Measurements from ENCODE around the gene NKAPD1. TPM values are rescaled to one million over a fixed set of nuclear protein-coding genes. Genes with fewer than 3 reads are reported as not detected.
A peak's percentile ranks its signal among the peaks of the same experiment; 100 is the strongest.

NKAPD1 gene
- polyA plus RNA-seq, 1 experiment = 23.2 TPM

DNA sequence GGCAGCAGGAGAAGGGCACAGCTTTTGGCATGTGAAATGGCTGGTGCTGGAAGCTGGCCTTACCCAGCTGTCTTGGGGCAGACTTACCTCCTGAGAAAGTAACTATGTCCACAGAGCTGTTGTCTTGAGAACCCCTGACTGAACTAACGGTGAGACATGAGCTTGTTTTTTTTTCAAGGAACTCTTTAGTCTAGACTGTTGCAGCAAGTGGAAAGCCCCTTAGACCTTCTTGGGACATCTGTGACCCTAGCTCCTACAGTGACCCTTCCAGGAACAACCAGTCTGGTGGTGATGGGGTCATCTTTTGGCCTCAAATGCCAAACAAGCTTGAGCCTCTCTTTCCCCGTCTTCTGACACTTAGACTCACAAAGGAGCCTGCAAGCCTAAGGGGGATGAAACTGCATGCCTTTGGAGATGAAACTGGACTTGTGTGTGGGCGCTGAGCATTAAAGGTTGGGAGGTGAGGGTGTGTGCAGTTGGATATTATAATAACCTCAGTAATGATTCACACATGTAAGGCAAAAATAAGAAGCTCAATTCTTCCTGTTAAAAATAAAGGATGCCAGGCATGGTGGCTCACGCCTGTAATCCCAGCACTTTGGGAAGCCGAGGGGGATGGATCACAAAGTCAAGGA, 48.0 kb downstream of the NKAPD1 start:
- Histone ChIP-seq H3K27ac (ENCODE audit: low read depth, low read length) (no peak overlapping the region), H3K4me3 (ENCODE audit: low read depth, low read length) (no peak overlapping the region), H3K9me3 (ENCODE audit: control insufficient read depth, insufficient read depth, low read length) (no peaks in the 10 kb centered on the region), H3K27me3 (ENCODE audit: control insufficient read depth, insufficient read depth, low read length) (no peaks in the 10 kb centered on the region)
- TF ChIP-seq, protein P1, sequence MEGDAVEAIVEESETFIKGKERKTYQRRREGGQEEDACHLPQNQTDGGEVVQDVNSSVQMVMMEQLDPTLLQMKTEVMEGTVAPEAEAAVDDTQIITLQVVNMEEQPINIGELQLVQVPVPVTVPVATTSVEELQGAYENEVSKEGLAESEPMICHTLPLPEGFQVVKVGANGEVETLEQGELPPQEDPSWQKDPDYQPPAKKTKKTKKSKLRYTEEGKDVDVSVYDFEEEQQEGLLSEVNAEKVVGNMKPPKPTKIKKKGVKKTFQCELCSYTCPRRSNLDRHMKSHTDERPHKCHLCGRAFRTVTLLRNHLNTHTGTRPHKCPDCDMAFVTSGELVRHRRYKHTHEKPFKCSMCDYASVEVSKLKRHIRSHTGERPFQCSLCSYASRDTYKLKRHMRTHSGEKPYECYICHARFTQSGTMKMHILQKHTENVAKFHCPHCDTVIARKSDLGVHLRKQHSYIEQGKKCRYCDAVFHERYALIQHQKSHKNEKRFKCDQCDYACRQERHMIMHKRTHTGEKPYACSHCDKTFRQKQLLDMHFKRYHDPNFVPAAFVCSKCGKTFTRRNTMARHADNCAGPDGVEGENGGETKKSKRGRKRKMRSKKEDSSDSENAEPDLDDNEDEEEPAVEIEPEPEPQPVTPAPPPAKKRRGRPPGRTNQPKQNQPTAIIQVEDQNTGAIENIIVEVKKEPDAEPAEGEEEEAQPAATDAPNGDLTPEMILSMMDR (IDR thresholded peaks at IDR 0.05; ENCODE audit: low read depth, low read length) = no peak
- ChIA-PET CTCF (interaction anchor here (0.6 to 4.9 kb wide), 2 partner anchors 9 to 98 kb away, joined by 3 to 61 read pairs; no protein-coding TSS in a partner anchor), POLR2A (interaction anchor here (1.3 kb wide), 1 partner anchor 36 kb away, joined by 3 read pairs; the partner anchor contains the start of genes SDHD and TIMM8B)
- DNase-seq (ENCODE audit: low read depth, low spot score) = no peak

DNA sequence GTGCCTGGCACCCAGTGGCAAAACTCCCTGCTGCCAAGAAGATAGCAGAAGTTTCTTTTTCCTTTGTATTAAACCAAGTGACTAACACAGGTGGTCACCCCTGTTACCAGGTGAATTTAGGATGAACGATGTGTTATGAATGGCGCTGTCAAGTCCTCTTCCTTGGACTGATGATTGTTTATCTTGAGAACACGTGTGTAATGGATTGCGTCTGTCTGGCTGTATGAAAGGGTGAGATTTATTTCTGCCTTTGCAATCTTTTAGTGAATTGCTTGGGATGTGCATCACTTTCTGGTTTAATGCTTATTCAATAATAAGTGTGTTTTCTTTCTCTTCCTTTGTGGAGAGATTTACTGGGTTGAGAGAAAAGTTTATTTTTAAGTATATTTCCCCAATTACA, 49.0 kb downstream of the NKAPD1 start:
- H3K27me3 ChIP-seq (ENCODE audit: control insufficient read depth, insufficient read depth, low read length) = no peaks in the 10 kb centered on the region
- no peaks in the 10 kb centered on the region for H3K9me3 ChIP-seq (ENCODE audit: control insufficient read depth, insufficient read depth, low read length)
- no peak for DNase-seq (ENCODE audit: low read depth, low spot score)
- H3K4me3 ChIP-seq (ENCODE audit: low read depth, low read length) = no peak overlapping the region
- ChIA-PET POLR2A (no interaction called here), CTCF (interaction anchor here (0.6 to 4.9 kb wide), 2 partner anchors 10 to 97 kb away, joined by 3 to 61 read pairs; no protein-coding TSS in a partner anchor)
- no peak overlapping the region for H3K27ac ChIP-seq (ENCODE audit: low read depth, low read length)
- TF ChIP-seq, protein P1 (IDR thresholded peaks at IDR 0.05; ENCODE audit: low read depth, low read length) = no peak

DNA sequence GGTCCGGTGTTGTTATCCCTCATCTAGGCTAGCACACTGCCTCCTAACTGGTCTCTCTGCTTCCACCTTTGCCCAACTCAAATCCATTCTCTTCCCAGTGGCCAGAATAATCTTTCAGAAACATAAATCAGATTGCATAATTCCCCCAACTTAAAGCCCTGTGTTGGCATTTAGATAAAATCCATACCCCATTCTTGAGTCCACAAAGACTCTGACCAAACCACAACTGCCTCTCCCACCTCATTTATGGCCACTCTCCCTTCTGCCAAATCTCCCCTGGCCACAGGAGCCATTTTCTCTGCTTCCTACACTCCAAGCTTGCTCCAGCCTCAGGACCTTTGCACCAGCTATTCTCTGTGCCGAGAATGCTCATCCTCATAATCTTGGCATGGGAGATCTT, 53.0 kb downstream of the NKAPD1 start:
- no peak overlapping the region for H3K27ac ChIP-seq (ENCODE audit: low read depth, low read length)
- CTCF ChIA-PET = interaction anchor here (0.6 to 7.4 kb wide), 3 partner anchors 13 to 51 kb away, joined by 3 to 60 read pairs (median 4); partner anchors contain the start of gene BCO2
- no peaks in the 10 kb centered on the region for H3K9me3 ChIP-seq (ENCODE audit: control insufficient read depth, insufficient read depth, low read length)
- no peaks in the 10 kb centered on the region for H3K27me3 ChIP-seq (ENCODE audit: control insufficient read depth, insufficient read depth, low read length)
- H3K4me3 ChIP-seq (ENCODE audit: low read depth, low read length) = no peak overlapping the region
- no peak for DNase-seq (ENCODE audit: low read depth, low spot score)
- POLR2A ChIA-PET = no interaction called here
- TF ChIP-seq, protein P1 (IDR thresholded peaks at IDR 0.05; ENCODE audit: low read depth, low read length) = no peak

DNA sequence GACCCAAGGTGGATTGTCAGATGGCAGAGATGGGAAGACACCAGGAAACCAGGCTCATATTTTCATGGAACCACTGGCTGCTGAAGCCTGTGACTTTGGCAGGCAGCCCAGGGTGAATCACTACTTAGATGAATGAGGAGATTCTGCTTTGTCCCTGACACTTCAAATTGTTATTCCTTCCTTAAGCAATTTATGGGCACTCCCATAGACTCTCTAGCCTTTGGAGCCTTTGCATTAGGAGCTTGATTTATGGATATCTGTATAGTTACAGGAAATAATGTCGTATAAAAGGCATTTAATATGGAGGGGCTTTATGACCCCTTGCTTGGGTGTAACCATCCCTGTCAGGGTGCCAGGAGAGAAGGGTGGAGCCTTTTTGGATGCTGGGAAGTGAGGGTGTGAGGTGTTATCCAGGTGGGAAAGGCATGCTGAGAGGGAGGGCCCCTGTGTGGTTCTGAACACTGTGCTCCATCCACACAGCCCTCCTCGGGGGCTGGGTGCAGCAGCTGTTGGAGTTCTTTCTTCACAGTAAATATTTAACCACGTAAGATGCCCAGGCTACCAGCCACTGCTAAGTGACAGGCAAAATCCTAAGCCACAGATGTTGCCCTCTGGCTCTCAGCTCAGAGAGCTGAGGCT, 54.5 kb downstream of the NKAPD1 start:
- DNase-seq (ENCODE audit: low read depth, low spot score) = peak; percentile 10
- H3K27me3 ChIP-seq (ENCODE audit: control insufficient read depth, insufficient read depth, low read length) = no peaks in the 10 kb centered on the region
- no peaks in the 10 kb centered on the region for H3K9me3 ChIP-seq (ENCODE audit: control insufficient read depth, insufficient read depth, low read length)
- TF ChIP-seq, protein P1 (IDR thresholded peaks at IDR 0.05; ENCODE audit: low read depth, low read length) = no peak
- CTCF ChIA-PET = interaction anchor here (1.0 to 7.4 kb wide), 2 partner anchors 15 to 47 kb away, joined by 3 to 60 read pairs; partner anchors contain the start of gene BCO2
- POLR2A ChIA-PET = interaction anchor here (0.9 kb wide), 1 partner anchor 86 kb away, joined by 3 read pairs; no protein-coding TSS in a partner anchor
- H3K27ac ChIP-seq (ENCODE audit: low read depth, low read length) = no peak overlapping the region
- H3K4me3 ChIP-seq (ENCODE audit: low read depth, low read length) = no peak overlapping the region

DNA sequence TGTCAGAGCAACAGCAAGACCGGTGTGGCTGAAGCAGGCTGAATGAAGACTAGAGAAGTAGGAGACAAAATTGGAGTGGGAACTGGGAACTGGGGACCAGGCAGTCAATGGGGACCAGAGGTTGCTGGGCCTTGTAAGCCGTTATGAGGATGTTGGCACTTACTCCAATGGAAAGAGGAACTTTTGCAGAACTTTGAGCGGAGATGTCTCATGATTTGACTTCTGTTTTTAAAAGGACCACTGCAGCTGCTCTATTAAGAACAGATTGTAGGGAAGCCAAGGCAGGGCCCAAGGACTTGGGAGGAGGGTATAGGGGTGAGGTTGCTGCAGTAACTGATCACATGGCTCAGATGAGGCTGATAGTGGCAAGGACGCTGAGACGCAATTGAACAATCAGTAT, 55.6 kb downstream of the NKAPD1 start:
- no peak for DNase-seq (ENCODE audit: low read depth, low spot score)
- POLR2A ChIA-PET = no interaction called here
- Histone ChIP-seq H3K27ac (ENCODE audit: low read depth, low read length) (no peak overlapping the region), H3K4me3 (ENCODE audit: low read depth, low read length) (no peak overlapping the region), H3K9me3 (ENCODE audit: control insufficient read depth, insufficient read depth, low read length) (no peaks in the 10 kb centered on the region), H3K27me3 (ENCODE audit: control insufficient read depth, insufficient read depth, low read length) (no peaks in the 10 kb centered on the region)
- CTCF ChIA-PET = interaction anchor here (7.4 kb wide), 1 partner anchor 16 kb away, joined by 60 read pairs; no protein-coding TSS in a partner anchor
- TF ChIP-seq, protein P1 (IDR thresholded peaks at IDR 0.05; ENCODE audit: low read depth, low read length) = no peak

Measured in AG04450 (cell line).